ES-I3 (cell line): ENCODE measurements around the gene TRIM29.
A peak's percentile ranks its signal among the peaks of the same experiment; 100 is the strongest.
"Not testable (repeated sequence)": the region's sequence is repeated elsewhere in the genome, so short reads cannot be mapped to it uniquely, and the experiment has no call there.

Experiments used
- H3K36me3 ChIP-seq: 2 replicates; pipeline ENCODE4 v1.6.1; 2013; ENCODE audit warnings: mild to moderate bottlenecking, low read length, control low read depth, moderate library complexity; ENCODE audit not compliant: insufficient read depth
- H3K4me1 ChIP-seq: 2 replicates; pipeline ENCODE4 v1.6.1; 2013; ENCODE audit warnings: mild to moderate bottlenecking, control low read depth, low read length; ENCODE audit not compliant: insufficient read depth
- H3K9ac ChIP-seq: 2 replicates; pipeline ENCODE4 v1.6.1; 2013; ENCODE audit warnings: low read depth, mild to moderate bottlenecking, low read length, moderate library complexity
- H3K9me3 ChIP-seq: 2 replicates; pipeline ENCODE4 v1.6.1; 2013; ENCODE audit warnings: mild to moderate bottlenecking, low read length, moderate library complexity; ENCODE audit not compliant: control insufficient read depth, insufficient read depth

Gene TRIM29

GRCh38 chr11:120180063-120180462 lies 42.1 kb upstream of the TRIM29 start:
- H3K9me3 ChIP-seq, H3K9ac ChIP-seq, H3K36me3 ChIP-seq: not testable (repeated sequence)
- H3K4me1 ChIP-seq, result peaks cover 21% of the 10 kb centered on the region

- Histone ChIP-seq H3K4me1 (peaks cover 20% of the 10 kb centered on the region), H3K36me3 (no peaks in the 10 kb centered on the region), H3K9ac (no peak overlapping the region), H3K9me3 (no peaks in the 10 kb centered on the region)
Measured at GRCh38 chr11:120179057-120179672, 41.3 kb upstream of the TRIM29 start.

GRCh38 chr11:120178561-120179056 lies 40.7 kb upstream of the TRIM29 start:
- H3K9me3 ChIP-seq, result no peaks in the 10 kb centered on the region
- no peaks in the 10 kb centered on the region for H3K36me3 ChIP-seq
- no peak overlapping the region for H3K9ac ChIP-seq
- H3K4me1 ChIP-seq, result peaks cover 20% of the 10 kb centered on the region

GRCh38 chr11:120174866-120175265 lies 37.0 kb upstream of the TRIM29 start:
- Histone ChIP-seq H3K36me3 (no peaks in the 10 kb centered on the region), H3K4me1 (peaks cover 6% of the 10 kb centered on the region), H3K9me3 (no peaks in the 10 kb centered on the region), H3K9ac (no peak overlapping the region)

GRCh38 chr11:120173807-120174206 lies 35.9 kb upstream of the TRIM29 start:
- H3K36me3 ChIP-seq, result no peaks in the 10 kb centered on the region
- no peaks in the 10 kb centered on the region; the same call in 1 of the 2 replicates for H3K4me1 ChIP-seq
- H3K9me3 ChIP-seq, result no peaks in the 10 kb centered on the region
- H3K9ac ChIP-seq, result no peak overlapping the region

GRCh38 chr11:120173019-120173705 lies 35.2 kb upstream of the TRIM29 start:
- no peak overlapping the region for H3K9ac ChIP-seq
- H3K36me3 ChIP-seq, result no peaks in the 10 kb centered on the region
- no peaks in the 10 kb centered on the region for H3K9me3 ChIP-seq
- H3K4me1 ChIP-seq, result no peaks in the 10 kb centered on the region; the same call in 1 of the 2 replicates

- Histone ChIP-seq H3K36me3 (no peaks in the 10 kb centered on the region), H3K9ac (no peak overlapping the region)
Measured at GRCh38 chr11:120172054-120172911, 34.4 kb upstream of the TRIM29 start.

GRCh38 chr11:120170741-120171261 lies 32.9 kb upstream of the TRIM29 start:
- Histone ChIP-seq H3K36me3 (no peaks in the 10 kb centered on the region), H3K4me1 (no peaks in the 10 kb centered on the region; the same call in 1 of the 2 replicates), H3K9me3 (no peaks in the 10 kb centered on the region), H3K9ac (no peak overlapping the region)

More at GRCh38 chr11:120172054-120172911, 34.4 kb upstream of the TRIM29 start:
- Histone ChIP-seq H3K9me3 (no peaks in the 10 kb centered on the region), H3K4me1 (no peaks in the 10 kb centered on the region; the same call in 1 of the 2 replicates)

GRCh38 chr11:120169981-120170698 lies 32.2 kb upstream of the TRIM29 start:
- Histone ChIP-seq H3K4me1 (no peaks in the 10 kb centered on the region; the same call in 1 of the 2 replicates), H3K9ac (no peak overlapping the region), H3K9me3 (no peaks in the 10 kb centered on the region), H3K36me3 (no peaks in the 10 kb centered on the region)

- no peaks in the 10 kb centered on the region for H3K36me3 ChIP-seq
- H3K9me3 ChIP-seq, result no peaks in the 10 kb centered on the region; the same call in 1 of the 2 replicates
- H3K4me1 ChIP-seq, result no peaks in the 10 kb centered on the region; the same call in 1 of the 2 replicates
- peak overlapping the region; percentile 57 for H3K9ac ChIP-seq
Measured at GRCh38 chr11:120168960-120169681, 31.2 kb upstream of the TRIM29 start.

- peak overlapping the region; percentile 57 for H3K9ac ChIP-seq
- H3K9me3 ChIP-seq, result no peaks in the 10 kb centered on the region; the same call in 1 of the 2 replicates
- no peaks in the 10 kb centered on the region; the same call in 1 of the 2 replicates for H3K4me1 ChIP-seq
- no peaks in the 10 kb centered on the region for H3K36me3 ChIP-seq
Measured at GRCh38 chr11:120168108-120168959, 30.4 kb upstream of the TRIM29 start.

- no peaks in the 10 kb centered on the region; the same call in 1 of the 2 replicates for H3K9me3 ChIP-seq
- H3K36me3 ChIP-seq, result no peaks in the 10 kb centered on the region
- no peaks in the 10 kb centered on the region; the same call in 1 of the 2 replicates for H3K4me1 ChIP-seq
- H3K9ac ChIP-seq, result no peak overlapping the region
Measured at GRCh38 chr11:120167659-120168058, 29.7 kb upstream of the TRIM29 start.
